MM.1S (cell line): ENCODE data around the gene CYB5D1.

Experiments used
- EZH2 ChIP-seq: fragments of 300-600 bp; sonication (generic); optimal IDR thresholded peaks from 2 replicates; pipeline ENCODE3; 2017; ENCODE audit warnings: low read depth, mild to moderate bottlenecking, antibody characterized with exemption, low read length, mixed read lengths
- EZH2phosphoT487 ChIP-seq: fragments of 300-600 bp; sonication (generic); IDR thresholded peaks from 2 replicates; pipeline ENCODE4 v1.6.1; 2018; ENCODE audit warnings: antibody characterized with exemption, low read length
- TF ChIP-seq, protein P1 (sequence below): fragments of 300-600 bp; sonication (generic); IDR thresholded peaks from 2 replicates; pipeline ENCODE4 v1.5.1; 2016; ENCODE audit warnings: antibody characterized with exemption, low read length, mixed read lengths

DNA sequence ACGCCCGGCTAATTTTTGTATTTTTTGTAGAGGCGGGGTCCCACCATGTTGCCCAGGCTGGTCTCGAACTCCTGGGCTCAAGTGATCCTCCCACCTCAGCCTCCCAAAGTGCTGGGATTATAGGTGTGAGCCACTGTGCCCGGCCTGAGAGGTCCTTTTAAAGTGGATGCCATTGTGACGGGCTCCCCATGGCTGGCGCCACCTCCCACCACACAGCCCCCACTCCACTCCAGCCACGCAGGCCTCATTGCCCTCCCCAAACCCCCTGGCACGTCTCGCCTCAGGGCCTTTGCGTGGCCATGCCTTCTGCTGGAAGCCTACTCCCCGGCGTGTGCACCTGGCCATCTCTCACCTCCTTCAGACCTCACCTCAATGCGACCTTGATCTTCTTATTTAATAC is 35.7 kb upstream of the CYB5D1 start:
- TF ChIP-seq, protein P1, sequence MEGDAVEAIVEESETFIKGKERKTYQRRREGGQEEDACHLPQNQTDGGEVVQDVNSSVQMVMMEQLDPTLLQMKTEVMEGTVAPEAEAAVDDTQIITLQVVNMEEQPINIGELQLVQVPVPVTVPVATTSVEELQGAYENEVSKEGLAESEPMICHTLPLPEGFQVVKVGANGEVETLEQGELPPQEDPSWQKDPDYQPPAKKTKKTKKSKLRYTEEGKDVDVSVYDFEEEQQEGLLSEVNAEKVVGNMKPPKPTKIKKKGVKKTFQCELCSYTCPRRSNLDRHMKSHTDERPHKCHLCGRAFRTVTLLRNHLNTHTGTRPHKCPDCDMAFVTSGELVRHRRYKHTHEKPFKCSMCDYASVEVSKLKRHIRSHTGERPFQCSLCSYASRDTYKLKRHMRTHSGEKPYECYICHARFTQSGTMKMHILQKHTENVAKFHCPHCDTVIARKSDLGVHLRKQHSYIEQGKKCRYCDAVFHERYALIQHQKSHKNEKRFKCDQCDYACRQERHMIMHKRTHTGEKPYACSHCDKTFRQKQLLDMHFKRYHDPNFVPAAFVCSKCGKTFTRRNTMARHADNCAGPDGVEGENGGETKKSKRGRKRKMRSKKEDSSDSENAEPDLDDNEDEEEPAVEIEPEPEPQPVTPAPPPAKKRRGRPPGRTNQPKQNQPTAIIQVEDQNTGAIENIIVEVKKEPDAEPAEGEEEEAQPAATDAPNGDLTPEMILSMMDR: no peak
- TF ChIP-seq EZH2phosphoT487 (no peak), EZH2 (no peak)
